GM12874 (cell line): ENCODE results near the gene ROGDI.

ENCODE experiments used
- TF ChIP-seq, protein P1 (sequence below): IDR thresholded peaks from 2 replicates; pipeline ENCODE4 v1.5.1; 2011; ENCODE audit warnings: low read depth, mild to moderate bottlenecking, control low read depth, low read length, moderate library complexity; ENCODE audit not compliant: insufficient read depth

ROGDI gene

DNA sequence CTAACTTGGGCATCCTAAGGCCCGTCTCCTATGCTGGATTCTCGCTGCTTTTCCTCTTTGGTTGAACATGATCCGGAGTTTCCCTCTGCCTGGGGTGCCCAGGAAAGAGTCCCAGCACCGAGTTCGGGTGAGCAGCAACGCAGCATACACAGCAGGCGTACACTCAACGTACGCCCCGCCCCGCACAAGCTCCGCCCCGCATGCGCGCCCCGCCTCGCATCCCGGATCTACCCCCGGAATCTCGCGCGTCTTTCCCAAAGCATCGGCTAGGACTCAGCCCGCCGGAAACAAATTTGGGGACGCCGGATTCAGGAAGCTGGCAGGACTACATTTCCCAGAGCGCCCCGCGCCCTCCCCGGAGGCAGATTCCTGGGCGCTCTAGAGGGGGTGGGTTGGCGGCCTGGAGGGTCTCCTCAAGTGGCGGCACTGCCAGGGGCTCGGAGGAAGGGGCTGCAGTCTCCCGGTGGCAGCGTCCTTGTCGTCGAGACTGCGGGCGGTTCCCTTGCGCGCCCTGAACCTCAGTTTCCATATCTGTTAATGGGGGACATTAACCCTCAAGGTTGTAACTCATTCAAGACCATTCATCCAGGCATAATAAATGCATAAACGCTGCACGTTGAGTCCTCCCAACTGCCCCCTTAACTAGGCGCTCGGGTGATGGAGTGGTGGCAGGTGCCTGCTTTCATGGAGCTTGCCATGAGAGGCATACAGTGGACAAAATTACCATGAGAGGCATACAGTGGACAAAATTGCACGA, 33.7 kb downstream of the ROGDI start:
- TF ChIP-seq, protein P1, sequence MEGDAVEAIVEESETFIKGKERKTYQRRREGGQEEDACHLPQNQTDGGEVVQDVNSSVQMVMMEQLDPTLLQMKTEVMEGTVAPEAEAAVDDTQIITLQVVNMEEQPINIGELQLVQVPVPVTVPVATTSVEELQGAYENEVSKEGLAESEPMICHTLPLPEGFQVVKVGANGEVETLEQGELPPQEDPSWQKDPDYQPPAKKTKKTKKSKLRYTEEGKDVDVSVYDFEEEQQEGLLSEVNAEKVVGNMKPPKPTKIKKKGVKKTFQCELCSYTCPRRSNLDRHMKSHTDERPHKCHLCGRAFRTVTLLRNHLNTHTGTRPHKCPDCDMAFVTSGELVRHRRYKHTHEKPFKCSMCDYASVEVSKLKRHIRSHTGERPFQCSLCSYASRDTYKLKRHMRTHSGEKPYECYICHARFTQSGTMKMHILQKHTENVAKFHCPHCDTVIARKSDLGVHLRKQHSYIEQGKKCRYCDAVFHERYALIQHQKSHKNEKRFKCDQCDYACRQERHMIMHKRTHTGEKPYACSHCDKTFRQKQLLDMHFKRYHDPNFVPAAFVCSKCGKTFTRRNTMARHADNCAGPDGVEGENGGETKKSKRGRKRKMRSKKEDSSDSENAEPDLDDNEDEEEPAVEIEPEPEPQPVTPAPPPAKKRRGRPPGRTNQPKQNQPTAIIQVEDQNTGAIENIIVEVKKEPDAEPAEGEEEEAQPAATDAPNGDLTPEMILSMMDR = no peak

DNA sequence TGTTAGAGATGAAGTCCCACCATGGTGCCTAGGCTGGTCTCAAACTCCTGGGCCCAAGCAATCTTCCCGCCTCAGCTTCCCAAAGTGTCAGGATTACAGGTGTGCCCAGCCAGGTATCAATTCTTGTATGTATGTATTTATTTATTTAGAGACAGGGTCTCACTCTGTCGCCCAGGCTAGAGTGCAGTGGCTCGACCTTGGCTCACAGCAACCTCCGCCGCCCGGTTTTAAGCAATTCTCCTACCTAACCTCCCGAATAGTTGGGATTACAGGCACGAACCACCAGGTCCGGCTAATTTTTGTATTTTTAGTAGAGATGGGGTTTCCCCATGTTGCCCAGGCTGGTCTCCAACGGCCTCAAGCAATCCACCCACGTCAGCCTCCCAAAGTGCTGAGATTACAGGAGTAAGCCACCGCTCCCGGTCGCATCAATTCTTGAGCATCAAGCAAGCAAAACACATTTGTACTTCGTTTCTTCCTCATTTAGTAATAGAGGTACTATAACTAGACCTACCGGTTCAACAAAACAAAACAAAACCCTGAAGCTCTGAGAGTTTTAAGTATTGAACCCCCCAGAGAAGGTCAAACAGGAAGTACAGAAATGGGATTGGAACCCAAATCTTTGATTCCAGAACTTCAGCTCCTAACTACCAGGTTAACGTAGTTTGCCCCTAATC, 34.4 kb downstream of the ROGDI start:
- TF ChIP-seq, protein P1 = no peak

GRCh38 chr16:4766875-4767628, 35.4 kb downstream of the ROGDI start, which contains the start of gene ZNF500:
Gene ZNF500 (minus strand): TSS chr16:4767162. CDS start chr16:4765978, 1,184 bp downstream.
- TF ChIP-seq, protein P1 = no peak

GRCh38 chr16:4765511-4766474, 36.6 kb downstream of the ROGDI start:
- TF ChIP-seq, protein P1 = no peak

DNA sequence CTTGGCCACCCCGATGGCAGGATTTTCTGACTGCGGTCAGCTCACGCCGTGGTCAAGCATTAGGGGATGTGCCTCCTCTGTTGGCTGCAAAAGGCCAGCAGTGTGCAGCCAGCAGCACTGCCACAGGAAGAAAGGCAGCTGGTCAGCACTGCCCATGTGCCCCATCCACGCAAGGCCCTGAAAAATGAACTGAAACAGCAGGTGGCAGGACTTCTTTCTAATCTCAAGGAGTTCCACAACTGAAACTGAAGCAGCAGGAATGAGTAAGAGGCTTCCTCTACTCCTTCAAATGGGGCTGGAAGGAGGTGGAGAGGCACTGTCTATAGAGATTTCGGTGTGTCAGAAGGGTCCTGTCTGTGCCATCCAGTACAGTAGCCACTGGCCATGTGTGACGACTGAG, 38.6 kb downstream of the ROGDI start:
- TF ChIP-seq, protein P1 = no peak

DNA sequence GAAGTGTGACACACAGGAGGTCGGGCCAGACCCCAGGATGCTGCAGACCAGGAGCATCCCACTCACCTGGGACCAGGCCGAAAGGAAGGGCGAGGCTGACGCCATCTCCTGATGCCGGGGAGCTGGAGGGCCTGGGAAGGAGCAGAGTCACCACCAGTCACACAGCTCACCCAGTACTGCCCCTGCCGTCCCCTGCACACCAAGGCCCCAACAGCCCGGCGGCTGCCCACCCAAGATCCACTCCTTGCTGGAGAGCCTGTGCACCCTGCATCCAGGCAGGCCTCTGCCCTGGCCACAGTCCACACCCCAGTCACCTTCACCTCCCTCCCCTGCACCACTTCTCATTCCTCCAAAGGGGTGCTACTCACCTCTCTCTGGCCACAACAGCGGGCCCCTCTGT, 40.2 kb downstream of the ROGDI start:
- TF ChIP-seq, protein P1 = no peak
